GM23338 (cell line): Measurements from ENCODE around the gene CDK17. TPM values are rescaled to one million over a fixed set of nuclear protein-coding genes. Genes with fewer than 3 reads are reported as not detected.

Experiments used
- ATAC-seq: fragments of 200-7000 bp; cut with Tn5 transposase; 3 replicates; pipeline ENCODE4 v1.9.1; 2020
- DNase-seq: peaks from one replicate; pipeline ENCODE4 v3.0.0-alpha.2; 2015; ENCODE audit warnings: low spot score
- H2AFZ ChIP-seq: fragments of 200-600 bp; sonication (generic); 2 replicates; pipeline ENCODE4 v1.8.0; 2016; ENCODE audit warnings: antibody characterized with exemption, mild to moderate bottlenecking, moderate library complexity
- H3F3A ChIP-seq: fragments of 200-600 bp; sonication (generic); replicated peaks from 2 replicates; pipeline ENCODE4 v1.8.0; 2017; ENCODE audit warnings: antibody characterized with exemption, mixed run types, low read depth
- H3K27ac ChIP-seq: fragments of 200-600 bp; sonication (generic); 2 replicates; pipeline ENCODE4 v1.6.1; 2016; ENCODE audit warnings: low read depth
- H3K27me3 ChIP-seq: fragments of 200-600 bp; sonication (generic); 2 replicates; pipeline ENCODE4 v1.8.0; 2016; ENCODE audit warnings: mild to moderate bottlenecking, mixed run types, moderate library complexity; ENCODE audit not compliant: insufficient read depth
- H3K36me3 ChIP-seq: fragments of 200-600 bp; sonication (generic); 2 replicates; pipeline ENCODE4 v1.8.0; 2016; ENCODE audit warnings: mild to moderate bottlenecking; ENCODE audit not compliant: insufficient read depth
- H3K4me1 ChIP-seq: fragments of 200-600 bp; sonication (generic); 2 replicates; pipeline ENCODE4 v1.8.0; 2016; ENCODE audit warnings: mild to moderate bottlenecking, moderate library complexity; ENCODE audit not compliant: insufficient read depth
- H3K4me2 ChIP-seq: fragments of 200-600 bp; sonication (generic); 2 replicates; pipeline ENCODE4 v1.7.1; 2017; ENCODE audit warnings: mixed run types
- H3K4me3 ChIP-seq: fragments of 200-600 bp; sonication (generic); 2 replicates; pipeline ENCODE4 v1.6.1; 2016; ENCODE audit warnings: mixed run types
- H3K79me2 ChIP-seq: fragments of 200-600 bp; sonication (generic); replicated peaks from 2 replicates; pipeline ENCODE4 v1.8.0; 2017; ENCODE audit warnings: mild to moderate bottlenecking; ENCODE audit not compliant: insufficient read depth
- H3K9me2 ChIP-seq: fragments of 200-600 bp; sonication (generic); 2 replicates; pipeline ENCODE4 v1.8.0; 2017; ENCODE audit not compliant: insufficient read depth
- H4K20me1 ChIP-seq: fragments of 200-600 bp; sonication (generic); replicated peaks from 2 replicates; pipeline ENCODE4 v1.8.0; 2017; ENCODE audit warnings: mild to moderate bottlenecking; ENCODE audit not compliant: insufficient read depth
- H3K27ac Mint-ChIP-seq: 2 replicates; pipeline ENCODE4 v1.8.0; 2020; ENCODE audit warnings: inconsistent platforms, mild to moderate bottlenecking, moderate library complexity, mixed read lengths
- H3K27me3 Mint-ChIP-seq: 3 replicates; pipeline ENCODE4 v1.8.0; 2022; ENCODE audit warnings: low read depth, mild to moderate bottlenecking, moderate library complexity, mixed read lengths, inconsistent platforms; ENCODE audit not compliant: insufficient read depth, poor library complexity
- H3K36me3 Mint-ChIP-seq: 3 replicates; pipeline ENCODE4 v1.8.0; 2021; ENCODE audit warnings: low read depth, mild to moderate bottlenecking, inconsistent platforms, moderate library complexity, mixed read lengths
- H3K4me1 Mint-ChIP-seq: 3 replicates; pipeline ENCODE4 v1.8.0; 2020; ENCODE audit warnings: mild to moderate bottlenecking, inconsistent platforms, mixed read lengths
- H3K4me3 Mint-ChIP-seq: 3 replicates; pipeline ENCODE4 v1.8.0; 2021; ENCODE audit warnings: moderate library complexity, mild to moderate bottlenecking, inconsistent platforms, mixed read lengths
- H3K9me3 Mint-ChIP-seq: 3 replicates; pipeline ENCODE4 v1.8.0; 2020; ENCODE audit warnings: moderate library complexity, mild to moderate bottlenecking, inconsistent platforms, mixed read lengths
- CREB1 ChIP-seq: fragments of 250-450 bp; sonication (Bioruptor Pico); IDR thresholded peaks from 2 replicates; pipeline ENCODE4 v1.5.0; 2020; ENCODE audit warnings: low read depth, mild to moderate bottlenecking, moderate library complexity
- CTCF ChIP-seq, 2 experiments: fragments of 200-600 bp in 1 of 2; sonication (generic) in 1 of 2; conservative IDR thresholded peaks; 2 replicates each; pipeline versions ENCODE4 v1.5.1 to v1.6.1; 2016 to 2017; ENCODE audit warnings: antibody characterized with exemption in 2 of 2, low read depth in 2 of 2, mild to moderate bottlenecking in 2 of 2, moderate library complexity in 1 of 2
- ETS1 ChIP-seq: IDR thresholded peaks from 2 replicates; pipeline ENCODE4 v1.6.1; 2016; ENCODE audit warnings: antibody characterized with exemption
- EZH2 ChIP-seq: fragments of 200-600 bp; sonication (generic); IDR thresholded peaks from one replicate; pipeline ENCODE4 v1.8.0; 2017; ENCODE audit warnings: antibody characterized with exemption, mild to moderate bottlenecking, low read depth; ENCODE audit not compliant: unreplicated experiment
- EZH2phosphoT487 ChIP-seq: fragments of 200-600 bp; sonication (generic); IDR thresholded peaks from one replicate; pipeline ENCODE4 v1.8.1; 2018; ENCODE audit warnings: antibody characterized with exemption; ENCODE audit not compliant: unreplicated experiment
- JUNB ChIP-seq: IDR thresholded peaks from one replicate; pipeline ENCODE4 v1.6.1; 2016; ENCODE audit warnings: antibody characterized with exemption; ENCODE audit not compliant: unreplicated experiment
- NANOG ChIP-seq: IDR thresholded peaks from 2 replicates; pipeline ENCODE4 v1.6.1; 2016; ENCODE audit warnings: antibody characterized with exemption, borderline replicate concordance
- POLR2AphosphoS5 ChIP-seq: IDR thresholded peaks from 2 replicates; pipeline ENCODE4 v1.6.1; 2016; ENCODE audit warnings: antibody characterized with exemption, low read depth
- REST ChIP-seq: IDR thresholded peaks from one replicate; pipeline ENCODE4 v1.6.1; 2018; ENCODE audit warnings: antibody characterized with exemption; ENCODE audit not compliant: unreplicated experiment
- STAT1 ChIP-seq: IDR thresholded peaks from one replicate; pipeline ENCODE4 v1.6.1; 2016; ENCODE audit warnings: antibody characterized with exemption; ENCODE audit not compliant: unreplicated experiment
- ZNF114 ChIP-seq: fragments of 250-450 bp; sonication (Bioruptor Pico); IDR thresholded peaks from 2 replicates; pipeline ENCODE4 v1.5.0; 2020; ENCODE audit warnings: mild to moderate bottlenecking, moderate library complexity
- ZNF331 ChIP-seq: fragments of 250-450 bp; sonication (Bioruptor Pico); IDR thresholded peaks from 2 replicates; pipeline ENCODE4 v1.5.0; 2020; ENCODE audit warnings: low read depth, mild to moderate bottlenecking, moderate library complexity
- ZNF462 ChIP-seq: fragments of 250-450 bp; sonication (Bioruptor Pico); IDR thresholded peaks from 2 replicates; pipeline ENCODE4 v1.5.0; 2020; ENCODE audit warnings: mild to moderate bottlenecking, moderate library complexity
- polyA plus RNA-seq: library from polyadenylated mRNA; unstranded; fragments of >200 nt; fragmentation: Nextera tagmentation; extraction: Ambion mirVana; gene quantifications from 2 replicates; pipeline ENCODE4 v1.2.1, GENCODE V29; 2016
- total RNA-seq: library from RNA; depleted of rRNA; stranded (reverse); fragments of >200 nt; shearing (Covaris generic); gene quantifications from 2 replicates; pipeline ENCODE4 v1.2.3, GENCODE V29; 2014

Gene CDK17
- total and polyA plus RNA-seq, 2 experiments from 2014 or later: 7.6 to 34.2 TPM

- no peaks in the 10 kb centered on the region for H4K20me1 ChIP-seq
- H3K27ac ChIP-seq: no peak overlapping the region
- ATAC-seq (no peak), DNase-seq (peak; percentile 27)
- H3F3A ChIP-seq: no peaks in the 10 kb centered on the region
- TF ChIP-seq ZNF114 (CRISPR knock-in tag) (no peak), CREB1 (CRISPR knock-in tag) (no peak), EZH2 (no peak), ZNF462 (CRISPR knock-in tag) (no peak), ETS1 (no peak), JUNB (no peak), REST (no peak), POLR2AphosphoS5 (no peak), ZNF331 (CRISPR knock-in tag) (no peak), NANOG (no peak), STAT1 (no peak), EZH2phosphoT487 (no peak), CTCF (conservative IDR thresholded peaks at IDR 0.05; ENCODE audit: low read depth in 2 of 2) (no peak)
- Mint-ChIP-seq H3K4me3 (no peak overlapping the region), H3K9me3 (no peaks in the 10 kb centered on the region), H3K36me3 (peaks cover 16% of the 10 kb centered on the region; the same call in 2 of the 3 replicates), H3K27me3 (peaks cover 2% of the 10 kb centered on the region), H3K27ac (no peak overlapping the region), H3K4me1 (peaks cover 3% of the 10 kb centered on the region; the same call in 2 of the 3 replicates)
- H3K79me2 ChIP-seq: no peaks in the 10 kb centered on the region
- H3K4me2 ChIP-seq: no peak overlapping the region
- no peak overlapping the region for H3K4me3 ChIP-seq
- no peaks in the 10 kb centered on the region for H3K27me3 ChIP-seq
- no peak overlapping the region for H2AFZ ChIP-seq
- H3K36me3 ChIP-seq: peaks cover 5% of the 10 kb centered on the region; the same call in 1 of the 2 replicates
- H3K9me2 ChIP-seq: no peaks in the 10 kb centered on the region
- H3K4me1 ChIP-seq: no peaks in the 10 kb centered on the region
Measured at GRCh38 chr12:96263449-96263902, 136.8 kb downstream of the CDK17 start.
